ENCODE measurements around the gene TPH2.

Gene TPH2

DNA sequence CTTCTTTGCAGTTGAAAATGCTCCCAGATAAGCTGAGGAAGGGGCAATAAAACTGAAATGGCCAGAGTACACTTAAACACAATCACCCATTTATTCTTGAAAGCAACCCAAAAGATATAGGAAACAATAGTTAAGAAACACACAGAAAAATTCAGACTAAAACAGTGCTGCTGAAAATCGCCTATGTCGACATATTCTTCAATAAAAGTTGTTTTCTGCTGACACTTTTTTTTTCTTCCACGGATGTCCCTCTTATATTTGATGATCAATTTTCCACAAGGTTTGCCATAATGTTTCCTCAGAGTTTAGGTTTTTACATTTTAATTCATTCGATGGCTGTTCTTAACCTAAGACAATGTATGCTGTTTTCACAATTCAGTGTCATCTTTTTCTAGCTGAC, 74.2 kb downstream of the TPH2 start:
- Histone ChIP-seq H3K36me3 (no peaks in the 10 kb centered on the region), H3K4me1 (ENCODE audit: control insufficient read depth in 1 of 2, insufficient read depth in 1 of 2, low read depth in 1 of 2, low read length in 1 of 2) (no peaks in the 10 kb centered on the region), H3K9me3 (no peaks in the 10 kb centered on the region), H3K27me3 (peaks cover 9% of the 10 kb centered on the region), H3K27ac (no peak overlapping the region), H3K4me3 (ENCODE audit: low read depth in 1 of 2, low read length in 1 of 2) (no peak overlapping the region)
- TF ChIP-seq, protein P1, sequence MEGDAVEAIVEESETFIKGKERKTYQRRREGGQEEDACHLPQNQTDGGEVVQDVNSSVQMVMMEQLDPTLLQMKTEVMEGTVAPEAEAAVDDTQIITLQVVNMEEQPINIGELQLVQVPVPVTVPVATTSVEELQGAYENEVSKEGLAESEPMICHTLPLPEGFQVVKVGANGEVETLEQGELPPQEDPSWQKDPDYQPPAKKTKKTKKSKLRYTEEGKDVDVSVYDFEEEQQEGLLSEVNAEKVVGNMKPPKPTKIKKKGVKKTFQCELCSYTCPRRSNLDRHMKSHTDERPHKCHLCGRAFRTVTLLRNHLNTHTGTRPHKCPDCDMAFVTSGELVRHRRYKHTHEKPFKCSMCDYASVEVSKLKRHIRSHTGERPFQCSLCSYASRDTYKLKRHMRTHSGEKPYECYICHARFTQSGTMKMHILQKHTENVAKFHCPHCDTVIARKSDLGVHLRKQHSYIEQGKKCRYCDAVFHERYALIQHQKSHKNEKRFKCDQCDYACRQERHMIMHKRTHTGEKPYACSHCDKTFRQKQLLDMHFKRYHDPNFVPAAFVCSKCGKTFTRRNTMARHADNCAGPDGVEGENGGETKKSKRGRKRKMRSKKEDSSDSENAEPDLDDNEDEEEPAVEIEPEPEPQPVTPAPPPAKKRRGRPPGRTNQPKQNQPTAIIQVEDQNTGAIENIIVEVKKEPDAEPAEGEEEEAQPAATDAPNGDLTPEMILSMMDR (IDR thresholded peaks at IDR 0.05), result no peak

DNA sequence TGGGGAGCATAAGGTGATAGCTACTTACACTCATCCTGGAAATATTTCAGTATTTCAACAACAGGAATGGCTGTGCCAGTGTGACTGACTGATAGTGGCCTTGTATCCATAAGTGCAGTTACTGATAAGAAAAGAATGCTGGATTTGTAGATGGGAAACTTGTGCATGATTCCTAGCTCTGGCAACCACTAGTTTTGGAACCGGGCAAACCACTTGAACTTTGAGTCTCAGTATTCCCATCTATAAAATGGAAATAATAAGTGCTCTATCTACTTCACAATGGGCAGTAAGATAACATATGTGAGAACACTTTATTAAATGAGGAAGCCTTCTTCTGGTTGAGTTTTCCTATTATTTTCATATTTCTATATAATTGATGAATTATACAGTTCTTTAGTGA, 77.2 kb downstream of the TPH2 start:
- peaks cover 20% of the 10 kb centered on the region for H3K27me3 ChIP-seq
- H3K9me3 ChIP-seq, result no peaks in the 10 kb centered on the region
- H3K4me3 ChIP-seq (ENCODE audit: low read depth in 1 of 2, low read length in 1 of 2), result no peak overlapping the region
- TF ChIP-seq, protein P1 (IDR thresholded peaks at IDR 0.05), result no peak
- H3K36me3 ChIP-seq, result no peaks in the 10 kb centered on the region
- H3K4me1 ChIP-seq (ENCODE audit: control insufficient read depth in 1 of 2, insufficient read depth in 1 of 2, low read depth in 1 of 2, low read length in 1 of 2), result no peaks in the 10 kb centered on the region
- no peak overlapping the region for H3K27ac ChIP-seq

DNA sequence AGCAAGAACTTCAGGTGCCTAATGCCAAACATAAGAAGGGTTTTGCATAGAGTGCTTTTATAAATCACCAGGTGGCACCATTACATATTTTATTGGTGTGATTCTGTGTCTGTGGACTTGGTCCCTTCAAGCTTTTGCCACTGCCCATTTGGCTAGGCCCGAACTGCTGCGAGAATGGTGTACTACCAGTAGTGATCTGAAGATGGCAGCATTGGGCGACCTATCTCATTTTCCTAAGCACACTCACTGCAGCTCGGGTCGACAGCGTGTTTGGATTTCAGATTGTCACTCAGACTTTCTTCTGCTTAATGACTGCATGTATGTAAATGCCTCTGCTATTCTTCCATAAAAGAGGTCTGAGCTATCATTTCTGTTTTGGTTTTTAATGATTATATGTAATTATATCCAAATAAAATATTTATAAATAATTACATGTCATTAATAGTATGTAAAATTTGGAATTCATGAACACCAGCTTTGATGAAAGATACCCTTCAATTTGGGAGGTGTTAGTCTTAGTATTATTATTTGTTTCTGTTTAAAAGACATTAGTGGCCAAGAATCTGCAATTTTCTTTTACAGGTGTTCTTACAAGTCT, 78.5 kb downstream of the TPH2 start:
- no peak overlapping the region for H3K27ac ChIP-seq
- no peaks in the 10 kb centered on the region for H3K4me1 ChIP-seq (ENCODE audit: control insufficient read depth in 1 of 2, insufficient read depth in 1 of 2, low read depth in 1 of 2, low read length in 1 of 2)
- H3K9me3 ChIP-seq, result no peaks in the 10 kb centered on the region
- TF ChIP-seq, protein P1 (IDR thresholded peaks at IDR 0.05), result peak; percentile 21
- no peak overlapping the region for H3K4me3 ChIP-seq (ENCODE audit: low read depth in 1 of 2, low read length in 1 of 2)
- no peaks in the 10 kb centered on the region for H3K36me3 ChIP-seq
- peaks cover 20% of the 10 kb centered on the region for H3K27me3 ChIP-seq

DNA sequence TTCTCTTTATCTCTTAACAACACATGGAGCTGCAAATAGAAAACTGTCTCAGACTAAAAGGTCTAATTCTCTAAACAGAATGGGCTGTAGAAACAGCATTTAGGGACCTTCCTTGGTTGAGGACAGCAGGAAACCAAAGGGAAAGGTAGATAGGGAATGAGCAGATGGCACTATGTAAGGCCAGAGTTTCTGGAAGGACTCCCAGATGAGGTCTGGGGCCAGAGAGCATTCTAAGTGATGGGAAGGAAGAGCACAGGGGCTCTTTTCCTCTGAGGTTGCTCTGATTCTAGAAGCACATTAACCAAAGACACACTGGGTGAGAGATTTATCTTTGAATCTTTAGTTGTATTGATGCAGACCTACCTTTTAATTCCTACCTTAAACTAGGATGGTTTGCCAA, 79.4 kb downstream of the TPH2 start:
- TF ChIP-seq, protein P1 (IDR thresholded peaks at IDR 0.05), result no peak

DNA sequence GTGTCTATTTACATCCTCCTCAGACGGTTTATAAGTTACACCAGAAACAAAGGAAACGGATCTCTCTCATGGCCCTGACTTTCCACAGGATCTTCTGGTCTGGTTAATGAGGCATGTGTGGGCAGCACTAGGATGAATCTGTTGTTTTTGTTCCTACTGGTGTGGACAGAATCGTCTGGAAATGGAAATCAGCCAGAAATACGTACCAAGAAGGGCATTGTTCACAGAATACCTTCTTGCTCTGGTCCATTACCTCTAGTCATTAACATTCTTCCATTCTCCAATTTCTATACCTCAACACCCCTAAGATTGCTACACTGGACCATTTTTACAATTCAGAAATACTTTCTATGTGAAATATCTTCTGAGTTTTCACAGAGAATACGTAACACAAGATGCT, 86.0 kb downstream of the TPH2 start:
- Histone ChIP-seq H3K27me3 (peaks cover under 1% of the 10 kb centered on the region), H3K9me3 (no peaks in the 10 kb centered on the region), H3K4me1 (ENCODE audit: control insufficient read depth in 1 of 2, insufficient read depth in 1 of 2, low read depth in 1 of 2, low read length in 1 of 2) (no peaks in the 10 kb centered on the region), H3K27ac (no peak overlapping the region), H3K36me3 (no peaks in the 10 kb centered on the region), H3K4me3 (ENCODE audit: low read depth in 1 of 2, low read length in 1 of 2) (no peak overlapping the region)
- TF ChIP-seq, protein P1 (IDR thresholded peaks at IDR 0.05), result no peak

More for the DNA sequence above, 79.4 kb downstream of the TPH2 start:
- H3K4me3 ChIP-seq (ENCODE audit: low read depth in 1 of 2, low read length in 1 of 2), result no peak overlapping the region
- H3K9me3 ChIP-seq, result no peaks in the 10 kb centered on the region
- H3K27me3 ChIP-seq, result peaks cover 20% of the 10 kb centered on the region
- no peaks in the 10 kb centered on the region for H3K36me3 ChIP-seq
- H3K4me1 ChIP-seq (ENCODE audit: control insufficient read depth in 1 of 2, insufficient read depth in 1 of 2, low read depth in 1 of 2, low read length in 1 of 2), result no peaks in the 10 kb centered on the region
- no peak overlapping the region for H3K27ac ChIP-seq

Measured in neutrophil (primary cell).